Measurements from ENCODE around the gene OR51B6. TPM values are rescaled to one million over a fixed set of nuclear protein-coding genes. Genes with fewer than 3 reads are reported as not detected.
"Not testable (repeated sequence)": the region's sequence is repeated elsewhere in the genome, so short reads cannot be mapped to it uniquely, and the experiment has no call there.

Gene OR51B6, protein sequence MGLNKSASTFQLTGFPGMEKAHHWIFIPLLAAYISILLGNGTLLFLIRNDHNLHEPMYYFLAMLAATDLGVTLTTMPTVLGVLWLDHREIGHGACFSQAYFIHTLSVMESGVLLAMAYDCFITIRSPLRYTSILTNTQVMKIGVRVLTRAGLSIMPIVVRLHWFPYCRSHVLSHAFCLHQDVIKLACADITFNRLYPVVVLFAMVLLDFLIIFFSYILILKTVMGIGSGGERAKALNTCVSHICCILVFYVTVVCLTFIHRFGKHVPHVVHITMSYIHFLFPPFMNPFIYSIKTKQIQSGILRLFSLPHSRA
- total RNA-seq = not detected in 2 replicates

DNA sequence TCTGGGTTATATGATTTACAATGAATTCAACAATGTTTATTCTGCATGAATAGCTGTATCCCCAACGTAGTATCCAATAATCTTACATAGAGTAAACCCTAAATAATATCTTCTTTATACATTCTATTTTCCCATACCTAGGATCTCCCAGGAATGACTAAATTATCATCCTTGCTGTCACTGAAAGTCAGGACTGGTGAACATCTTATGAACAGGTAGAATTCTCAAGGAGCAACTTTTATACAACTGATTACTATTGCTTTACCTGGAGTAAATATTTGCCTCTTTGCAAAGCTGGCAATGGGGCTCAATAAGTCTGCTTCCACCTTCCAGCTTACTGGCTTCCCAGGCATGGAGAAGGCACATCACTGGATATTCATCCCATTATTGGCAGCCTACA is at the start of gene OR51B6:
Gene OR51B6 (plus strand): TSS at position 301 of the 400 bp plus-strand sequence. CDS start 0 bp downstream, at position 301.
- DNase-seq (ENCODE audit: low read depth) = no peak
- no peak within 1 kb of the TSS for H3K4me3 ChIP-seq (ENCODE audit: low read depth, low read length)

DNA sequence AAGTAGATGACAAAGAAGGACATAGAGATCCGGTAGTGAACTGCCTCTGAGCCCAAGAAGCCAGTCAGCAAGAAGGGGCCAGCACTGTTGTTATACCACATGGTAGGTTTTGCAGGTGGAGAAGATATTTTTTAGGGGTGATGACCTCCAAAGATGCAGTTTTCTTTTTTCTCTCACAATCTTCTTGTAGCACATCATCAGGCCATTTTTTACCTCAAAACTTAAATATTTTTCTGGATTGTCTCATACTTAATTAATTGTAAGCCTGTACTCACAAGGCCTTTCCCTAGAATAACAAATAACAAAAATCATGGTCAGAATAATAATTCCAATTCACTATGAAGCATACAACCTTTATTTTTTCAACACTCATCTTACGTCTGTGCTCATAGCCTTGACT is 49.5 kb upstream of the OR51B6 start, which contains the start of gene OR51B4:
Gene OR51B4 (minus strand): TSS at position 101 of the 400 bp plus-strand sequence. CDS start 0 bp downstream, at position 101.
- DNase-seq (ENCODE audit: low read depth) = no peak
- H3K4me3 ChIP-seq (ENCODE audit: low read depth, low read length) = no peak within 1 kb of the TSS
- TF ChIP-seq, protein P1, sequence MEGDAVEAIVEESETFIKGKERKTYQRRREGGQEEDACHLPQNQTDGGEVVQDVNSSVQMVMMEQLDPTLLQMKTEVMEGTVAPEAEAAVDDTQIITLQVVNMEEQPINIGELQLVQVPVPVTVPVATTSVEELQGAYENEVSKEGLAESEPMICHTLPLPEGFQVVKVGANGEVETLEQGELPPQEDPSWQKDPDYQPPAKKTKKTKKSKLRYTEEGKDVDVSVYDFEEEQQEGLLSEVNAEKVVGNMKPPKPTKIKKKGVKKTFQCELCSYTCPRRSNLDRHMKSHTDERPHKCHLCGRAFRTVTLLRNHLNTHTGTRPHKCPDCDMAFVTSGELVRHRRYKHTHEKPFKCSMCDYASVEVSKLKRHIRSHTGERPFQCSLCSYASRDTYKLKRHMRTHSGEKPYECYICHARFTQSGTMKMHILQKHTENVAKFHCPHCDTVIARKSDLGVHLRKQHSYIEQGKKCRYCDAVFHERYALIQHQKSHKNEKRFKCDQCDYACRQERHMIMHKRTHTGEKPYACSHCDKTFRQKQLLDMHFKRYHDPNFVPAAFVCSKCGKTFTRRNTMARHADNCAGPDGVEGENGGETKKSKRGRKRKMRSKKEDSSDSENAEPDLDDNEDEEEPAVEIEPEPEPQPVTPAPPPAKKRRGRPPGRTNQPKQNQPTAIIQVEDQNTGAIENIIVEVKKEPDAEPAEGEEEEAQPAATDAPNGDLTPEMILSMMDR (IDR thresholded peaks at IDR 0.05; ENCODE audit: insufficient read depth, low read depth, low read length) = no peak

More for the DNA sequence above, at the start of gene OR51B6:
- TF ChIP-seq, protein P1 (IDR thresholded peaks at IDR 0.05; ENCODE audit: insufficient read depth, low read depth, low read length) = no peak

GRCh38 chr11:5303626-5304025 is 47.7 kb upstream of the OR51B6 start:
- DNase-seq (ENCODE audit: low read depth) = no peak
- H3K4me3 ChIP-seq (ENCODE audit: low read depth, low read length) = no peak overlapping the region
- TF ChIP-seq, protein P1 (IDR thresholded peaks at IDR 0.05; ENCODE audit: insufficient read depth, low read depth, low read length) = no peak

DNA sequence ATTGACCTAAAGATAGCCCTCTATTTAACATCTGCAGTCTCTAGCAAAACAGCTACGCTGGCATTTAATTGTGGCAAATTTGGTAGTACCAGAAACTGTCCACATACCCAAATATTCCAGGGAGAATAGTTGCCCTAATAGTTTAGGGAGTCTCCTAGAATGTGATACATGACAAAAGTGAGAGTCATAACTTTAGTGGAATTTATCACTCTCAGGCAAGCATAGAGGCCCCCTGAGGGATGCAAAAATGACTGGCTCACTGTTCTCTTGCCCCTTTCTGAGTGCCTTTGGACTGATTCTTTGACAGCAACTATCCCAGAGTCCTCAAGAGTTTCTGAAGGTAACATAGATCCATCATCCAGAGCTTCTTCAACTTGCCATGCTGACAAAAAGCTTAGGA is 47.3 kb upstream of the OR51B6 start:
- no peak for DNase-seq (ENCODE audit: low read depth)
- TF ChIP-seq, protein P1 (IDR thresholded peaks at IDR 0.05; ENCODE audit: insufficient read depth, low read depth, low read length) = no peak
- no peak overlapping the region for H3K4me3 ChIP-seq (ENCODE audit: low read depth, low read length)

- TF ChIP-seq, protein P1 (IDR thresholded peaks at IDR 0.05; ENCODE audit: insufficient read depth, low read depth, low read length) = no peak
- DNase-seq (ENCODE audit: low read depth) = no peak
Observed at GRCh38 chr11:5307256-5308019, 43.9 kb upstream of the OR51B6 start.

DNA sequence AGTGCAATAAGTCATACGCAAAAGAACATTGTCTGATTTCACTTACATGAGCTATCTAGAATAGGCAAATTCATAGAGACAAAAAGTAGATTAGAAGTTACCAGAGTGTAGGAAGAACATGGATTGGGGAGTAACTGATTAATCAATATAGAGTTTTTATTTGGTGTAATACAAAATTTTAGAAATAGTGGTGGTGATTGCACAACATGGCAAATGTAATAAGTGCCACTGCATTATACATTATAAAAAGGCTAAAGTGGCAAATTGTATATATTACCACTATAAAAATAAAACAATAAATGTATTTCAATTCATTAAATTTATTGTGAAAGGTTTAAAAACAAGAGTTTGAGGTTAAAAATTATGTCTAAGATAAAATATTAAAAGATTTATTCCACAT is 40.9 kb upstream of the OR51B6 start:
- TF ChIP-seq, protein P1 (IDR thresholded peaks at IDR 0.05; ENCODE audit: insufficient read depth, low read depth, low read length) = no peak
- no peak for DNase-seq (ENCODE audit: low read depth)
- no peak overlapping the region for H3K4me3 ChIP-seq (ENCODE audit: low read depth, low read length)

More at GRCh38 chr11:5307256-5308019, 43.9 kb upstream of the OR51B6 start:
- H3K4me3 ChIP-seq (ENCODE audit: low read depth, low read length) = no peak overlapping the region

DNA sequence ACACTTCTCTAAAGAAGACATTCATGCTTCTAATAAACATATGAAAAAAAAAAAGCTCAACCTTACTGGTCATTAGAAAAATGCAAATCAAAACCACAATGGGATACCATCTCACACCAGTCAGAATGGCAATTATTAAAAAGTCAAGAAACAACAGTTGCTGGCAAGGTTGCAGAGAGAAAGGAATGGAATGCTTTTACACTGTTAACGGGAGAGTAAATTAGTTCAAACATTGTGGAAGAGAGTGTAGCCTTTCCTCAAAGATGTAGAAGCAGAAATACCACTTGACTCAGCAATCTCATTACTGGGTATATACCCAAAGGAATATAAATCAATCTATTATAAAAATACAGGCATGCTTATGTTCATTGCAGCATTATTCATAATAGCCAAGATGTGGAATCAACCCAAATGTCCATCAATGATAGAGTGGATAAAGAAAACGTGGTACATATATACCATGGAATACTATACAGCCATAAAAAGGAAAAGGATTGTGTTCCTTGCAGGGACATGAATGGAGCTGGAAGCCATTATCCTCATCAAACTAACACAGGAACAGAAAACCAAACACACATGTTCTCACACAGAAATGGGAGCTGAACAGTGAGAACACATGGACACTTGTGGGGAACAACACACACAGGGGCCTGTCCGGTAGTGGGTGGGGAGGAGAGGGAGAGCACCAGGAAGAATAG is 37.8 kb upstream of the OR51B6 start:
- DNase-seq (ENCODE audit: low read depth); H3K4me3 ChIP-seq (ENCODE audit: low read depth, low read length): not testable (repeated sequence)
